Raji (cell line): ENCODE results near the gene FKBP1B.
A peak's percentile ranks its signal among the peaks of the same experiment; 100 is the strongest.

Experiments
- POLR2A ChIP-seq: IDR thresholded peaks from 2 replicates; pipeline ENCODE4 v1.6.1; 2011; ENCODE audit warnings: low read depth, low read length, control low read depth; ENCODE audit not compliant: insufficient read depth

FKBP1B gene

GRCh38 chr2:24046930-24047702, 2.4 kb upstream of the FKBP1B start, which contains the start of gene WDCP:
WDCP (minus strand) TSS chr2:24047391; CDS start chr2:24039494, 7,897 bp downstream.
- TF ChIP-seq POLR2A = peak; percentile 94

- no peak for TF ChIP-seq POLR2A
Measured at GRCh38 chr2:24047703-24048033, 1.9 kb upstream of the FKBP1B start.

DNA sequence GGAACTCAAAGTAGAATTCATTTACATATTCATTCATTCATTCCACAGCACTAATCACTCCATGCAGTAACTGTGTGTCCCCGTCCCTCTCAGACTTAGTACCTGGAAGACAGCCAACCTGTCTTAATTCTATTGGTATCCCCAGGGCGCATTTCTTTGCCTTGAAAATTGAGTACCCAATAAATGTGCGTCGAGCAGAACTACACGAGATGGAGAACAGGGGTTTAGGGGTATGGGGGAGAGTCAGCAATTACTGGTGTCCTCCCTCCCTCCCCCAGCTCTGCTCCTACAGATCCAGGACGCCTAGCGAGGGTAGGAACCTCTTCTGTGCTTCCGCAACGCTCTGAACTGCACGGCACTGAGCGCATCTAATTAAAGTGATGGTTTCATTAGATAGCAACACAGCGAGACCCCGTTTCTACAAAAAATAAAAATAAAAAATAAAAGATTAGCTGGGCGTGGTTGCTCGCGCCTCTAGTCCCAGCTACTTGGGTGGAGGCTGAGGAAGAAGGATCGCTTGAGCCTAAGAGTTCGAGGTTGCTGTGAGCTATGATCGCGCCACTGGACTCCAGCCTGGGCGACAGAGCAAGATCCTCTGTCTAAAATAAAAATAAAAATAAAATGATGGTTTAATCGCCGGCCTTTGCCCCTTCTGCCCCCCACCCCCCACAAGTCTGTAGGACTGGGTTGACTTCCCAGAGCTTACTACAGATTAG, 614 bp upstream of the FKBP1B start:
- peak; percentile 7; the same call in 1 of the 2 replicates for TF ChIP-seq POLR2A

DNA sequence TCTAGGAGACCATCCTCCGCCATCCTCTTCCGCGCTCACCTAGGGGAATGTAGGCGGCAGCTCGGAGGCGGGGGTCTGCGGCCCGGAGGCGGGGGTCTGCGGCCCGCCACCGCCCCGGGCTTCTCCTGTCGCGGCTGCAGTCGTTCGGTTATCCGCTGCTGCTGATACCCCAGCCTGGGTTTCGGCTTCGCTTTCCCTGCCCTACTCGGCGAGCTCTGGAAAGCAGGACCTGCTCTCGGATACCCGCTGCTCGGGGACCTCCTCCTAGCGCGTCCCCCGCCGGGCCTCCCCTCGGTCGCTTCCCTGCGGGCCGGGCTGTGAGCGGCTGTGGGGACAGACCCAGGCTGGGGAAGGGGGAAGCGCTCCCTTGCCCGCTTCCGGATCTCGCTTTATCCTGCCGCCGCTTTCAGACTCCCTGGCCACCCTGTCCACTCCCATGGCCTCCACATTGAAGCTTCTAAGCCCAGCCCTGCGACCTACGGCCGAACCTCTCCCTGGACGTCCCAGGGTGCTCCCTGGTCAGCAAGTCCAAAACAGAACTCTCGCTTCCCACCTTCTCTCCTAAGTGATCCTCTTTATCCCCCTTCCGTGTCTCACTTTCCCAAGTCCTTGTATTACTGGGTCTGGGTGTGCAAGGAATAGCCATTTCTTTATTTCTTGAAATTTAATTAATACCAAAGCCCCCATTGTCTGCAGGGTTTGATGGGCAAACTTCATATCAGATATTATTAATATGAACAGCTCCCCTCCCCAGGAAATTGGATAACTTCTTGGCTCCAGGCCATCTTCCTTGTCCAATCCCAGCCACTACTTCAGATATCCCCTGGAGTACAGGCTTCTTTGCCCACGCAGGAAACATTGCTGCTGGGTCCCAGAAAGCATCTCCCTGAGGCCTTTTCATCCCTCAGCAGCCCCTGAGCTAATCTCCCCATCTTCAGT, 769 bp downstream of the FKBP1B start:
- TF ChIP-seq POLR2A = no peak

DNA sequence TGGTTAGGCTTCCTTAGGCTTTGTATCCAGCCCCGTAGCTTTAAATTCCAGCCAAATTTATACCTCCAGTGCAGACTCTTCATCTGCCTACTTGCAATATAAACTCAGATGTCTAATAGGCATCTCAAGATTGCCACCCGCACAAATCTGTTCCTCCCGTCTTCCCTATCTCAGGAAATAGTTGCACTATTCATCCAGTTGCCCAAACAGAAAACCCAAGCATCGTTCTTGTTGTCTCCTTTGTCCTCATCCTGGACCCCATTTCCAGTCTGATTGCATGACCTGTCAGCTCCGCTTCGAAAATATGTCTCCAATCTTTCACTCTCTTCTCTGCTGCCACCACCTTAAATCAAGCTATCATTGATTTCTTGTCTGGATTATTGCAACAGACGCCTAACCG, 2.3 kb downstream of the FKBP1B start:
- no peak for TF ChIP-seq POLR2A

- no peak for TF ChIP-seq POLR2A
Measured at GRCh38 chr2:24052951-24053350, 3.4 kb downstream of the FKBP1B start.

- TF ChIP-seq POLR2A = no peak
Measured at GRCh38 chr2:24054366-24055010, 4.9 kb downstream of the FKBP1B start.

GRCh38 chr2:24055750-24056149, 6.2 kb downstream of the FKBP1B start:
- no peak for TF ChIP-seq POLR2A

- no peak for TF ChIP-seq POLR2A
Measured at GRCh38 chr2:24058564-24059271, 9.2 kb downstream of the FKBP1B start.

- TF ChIP-seq POLR2A = no peak
Measured at GRCh38 chr2:24065341-24065740, 15.8 kb downstream of the FKBP1B start.

DNA sequence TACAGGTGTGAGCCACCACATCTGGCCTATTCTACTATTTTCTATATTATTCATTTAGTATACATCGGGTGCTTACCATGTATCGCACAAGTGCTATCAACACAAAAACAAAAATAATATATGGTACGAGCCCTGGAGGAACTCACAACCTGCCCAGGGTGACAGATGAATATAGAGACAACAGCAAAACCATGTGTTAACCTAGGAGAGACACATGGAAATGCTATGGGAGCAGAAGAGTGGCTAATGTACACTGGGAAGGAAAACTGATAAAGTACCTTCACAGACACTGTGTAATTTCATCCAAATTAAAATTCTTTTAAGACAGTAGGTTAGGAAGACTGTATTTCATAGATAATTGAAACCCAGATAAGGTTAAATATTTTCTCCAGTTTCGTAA, 22.7 kb downstream of the FKBP1B start:
- TF ChIP-seq POLR2A = no peak

GRCh38 chr2:24073816-24074215, 24.3 kb downstream of the FKBP1B start:
- TF ChIP-seq POLR2A = no peak

GRCh38 chr2:24075259-24075658, 25.7 kb downstream of the FKBP1B start:
- TF ChIP-seq POLR2A = no peak
